Colonic mucosa (tissue), 4 donors: ENCODE data around the gene ZSWIM5. TPM values are rescaled to one million over a fixed set of nuclear protein-coding genes. Genes with fewer than 3 reads are reported as not detected.
"Not testable (repeated sequence)": the region's sequence is repeated elsewhere in the genome, so short reads cannot be mapped to it uniquely, and the experiment has no call there.

ENCODE experiments used
- DNase-seq: peaks from one replicate; pipeline ENCODE4 v3.0.0-alpha.2; 2020
- H3K27ac ChIP-seq: fragments of 200-600 bp; one replicate; pipeline ENCODE4 v1.8.0; 2021
- H3K27me3 ChIP-seq: fragments of 200-600 bp; one replicate; pipeline ENCODE4 v1.8.0; 2021
- H3K36me3 ChIP-seq: fragments of 200-600 bp; one replicate; pipeline ENCODE4 v1.8.0; 2021
- H3K4me1 ChIP-seq: fragments of 200-600 bp; one replicate; pipeline ENCODE4 v1.8.0; 2021; ENCODE audit warnings: mild to moderate bottlenecking
- H3K4me3 ChIP-seq: fragments of 200-600 bp; one replicate; pipeline ENCODE4 v1.8.0; 2021
- H3K9ac ChIP-seq, 2 donors: one replicate each; pipeline ENCODE4 v1.7.0; 2013; ENCODE audit warnings: control low read depth in 2 of 2, low read depth in 2 of 2, low read length in 2 of 2
- H3K9me3 ChIP-seq: fragments of 200-600 bp; one replicate; pipeline ENCODE4 v1.8.0; 2021
- intact Hi-C: fragments of 100-400 bp; cut with DNase I; formaldehyde crosslinking; loops from one replicate; pipeline ENCODE4 v1.14.1; 2022
- total RNA-seq, 2 donors: library from RNA; stranded (reverse); fragmentation: NEBNext Ultra II Directional in 1 of 2; extraction: Animal tissue kit (Norgen Biotek cat#: 25700) in 1 of 2; gene quantifications; one replicate each; pipeline ENCODE4 v1.2.1, GENCODE V29; 2021
- TF ChIP-seq, protein P1 (sequence below): fragments of 200-600 bp; IDR thresholded peaks from one replicate; pipeline ENCODE4 v1.8.0; 2022; ENCODE audit warnings: antibody characterized with exemption, mild to moderate bottlenecking
- donor health status: healthy.
- donor health status: DM: no; HTN: no; CAD: no.
- donor health status: DM: no; HTN: no; CAD: no.

The ZSWIM5 gene
- total RNA-seq, 2 donors from 2014 or later, result 9.0 to 9.7 TPM

DNA sequence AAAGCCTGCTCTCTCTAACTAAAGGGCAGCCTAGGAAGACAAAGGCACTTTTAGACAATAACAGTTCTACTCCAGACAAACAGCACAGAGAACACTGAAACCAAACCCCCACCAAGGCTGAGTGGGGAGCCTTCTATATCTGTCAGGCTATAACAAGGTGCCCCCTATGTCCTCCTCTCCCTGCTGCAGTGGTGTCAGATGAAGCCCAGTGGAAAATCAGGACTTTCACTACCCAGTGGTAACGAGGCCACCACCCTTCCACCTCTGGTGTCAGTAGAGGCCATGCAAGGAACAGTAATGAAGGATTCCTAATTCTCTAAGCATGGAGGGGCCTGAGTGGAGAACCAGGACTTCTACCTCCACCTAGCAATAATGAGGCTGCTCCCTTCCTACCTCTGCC is 83.7 kb downstream of the ZSWIM5 start:
- no peak overlapping the region for H3K27ac ChIP-seq
- H3K9ac ChIP-seq, result no peak overlapping the region
- DNase-seq, result no peak
- no peak overlapping the region for H3K4me3 ChIP-seq
- H3K9me3 ChIP-seq, result no peaks in the 10 kb centered on the region
- no peaks in the 10 kb centered on the region for H3K4me1 ChIP-seq
- no peaks in the 10 kb centered on the region for H3K27me3 ChIP-seq
- intact Hi-C loops, result no loop called here
- H3K36me3 ChIP-seq, result no peaks in the 10 kb centered on the region
- TF ChIP-seq, protein P1, sequence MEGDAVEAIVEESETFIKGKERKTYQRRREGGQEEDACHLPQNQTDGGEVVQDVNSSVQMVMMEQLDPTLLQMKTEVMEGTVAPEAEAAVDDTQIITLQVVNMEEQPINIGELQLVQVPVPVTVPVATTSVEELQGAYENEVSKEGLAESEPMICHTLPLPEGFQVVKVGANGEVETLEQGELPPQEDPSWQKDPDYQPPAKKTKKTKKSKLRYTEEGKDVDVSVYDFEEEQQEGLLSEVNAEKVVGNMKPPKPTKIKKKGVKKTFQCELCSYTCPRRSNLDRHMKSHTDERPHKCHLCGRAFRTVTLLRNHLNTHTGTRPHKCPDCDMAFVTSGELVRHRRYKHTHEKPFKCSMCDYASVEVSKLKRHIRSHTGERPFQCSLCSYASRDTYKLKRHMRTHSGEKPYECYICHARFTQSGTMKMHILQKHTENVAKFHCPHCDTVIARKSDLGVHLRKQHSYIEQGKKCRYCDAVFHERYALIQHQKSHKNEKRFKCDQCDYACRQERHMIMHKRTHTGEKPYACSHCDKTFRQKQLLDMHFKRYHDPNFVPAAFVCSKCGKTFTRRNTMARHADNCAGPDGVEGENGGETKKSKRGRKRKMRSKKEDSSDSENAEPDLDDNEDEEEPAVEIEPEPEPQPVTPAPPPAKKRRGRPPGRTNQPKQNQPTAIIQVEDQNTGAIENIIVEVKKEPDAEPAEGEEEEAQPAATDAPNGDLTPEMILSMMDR, result no peak

DNA sequence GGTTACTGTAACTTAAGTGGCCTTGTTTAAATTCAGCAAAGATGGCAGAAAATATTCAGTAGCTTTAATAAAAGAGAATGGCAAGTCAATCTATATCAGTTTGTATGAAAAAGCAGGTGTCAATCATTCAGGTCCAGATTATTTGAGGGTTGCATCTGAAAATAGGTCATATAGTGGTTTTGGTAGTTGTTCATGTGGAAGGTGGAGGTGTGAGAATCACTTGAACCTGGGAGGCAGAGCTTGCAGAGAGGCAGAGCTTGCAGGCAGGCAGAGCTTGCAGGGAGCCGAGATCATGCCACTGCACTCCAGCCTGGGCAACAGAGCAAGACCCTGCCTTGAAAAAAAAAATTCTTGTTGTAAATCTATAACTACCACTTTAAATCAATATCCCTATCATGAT is 88.6 kb downstream of the ZSWIM5 start:
- H3K27me3 ChIP-seq, result no peaks in the 10 kb centered on the region
- H3K36me3 ChIP-seq, result no peaks in the 10 kb centered on the region
- no peak overlapping the region for H3K9ac ChIP-seq
- TF ChIP-seq, protein P1, result no peak
- H3K27ac ChIP-seq, result no peak overlapping the region
- no peaks in the 10 kb centered on the region for H3K9me3 ChIP-seq
- no peak for DNase-seq
- H3K4me3 ChIP-seq, result no peak overlapping the region
- H3K4me1 ChIP-seq, result no peaks in the 10 kb centered on the region
- intact Hi-C loops, result no loop called here

DNA sequence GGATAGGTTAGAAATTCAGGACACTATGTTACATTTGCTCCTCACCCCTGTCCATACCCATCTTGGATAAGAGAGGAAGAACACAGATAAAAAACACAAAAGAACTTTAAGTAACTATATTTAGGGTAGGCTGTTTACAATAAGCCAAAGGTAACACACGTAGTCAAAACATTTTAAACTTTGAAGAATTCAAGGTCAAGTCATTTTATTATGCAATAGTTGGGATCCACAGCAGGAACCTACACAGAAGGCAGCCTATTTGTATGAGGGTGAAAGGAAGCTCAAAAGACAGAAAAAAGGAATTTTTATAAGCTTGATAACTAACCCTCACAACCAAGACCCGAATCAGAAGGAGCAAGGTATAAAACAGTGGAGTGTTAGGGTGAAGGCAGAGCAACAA is 89.6 kb downstream of the ZSWIM5 start:
- intact Hi-C loops, result no loop called here
- TF ChIP-seq, protein P1, result no peak
- H3K36me3 ChIP-seq, result no peaks in the 10 kb centered on the region
- no peak overlapping the region for H3K9ac ChIP-seq
- H3K4me1 ChIP-seq, result no peaks in the 10 kb centered on the region
- no peaks in the 10 kb centered on the region for H3K27me3 ChIP-seq
- no peaks in the 10 kb centered on the region for H3K9me3 ChIP-seq
- no peak overlapping the region for H3K27ac ChIP-seq
- no peak overlapping the region for H3K4me3 ChIP-seq
- no peak for DNase-seq

DNA sequence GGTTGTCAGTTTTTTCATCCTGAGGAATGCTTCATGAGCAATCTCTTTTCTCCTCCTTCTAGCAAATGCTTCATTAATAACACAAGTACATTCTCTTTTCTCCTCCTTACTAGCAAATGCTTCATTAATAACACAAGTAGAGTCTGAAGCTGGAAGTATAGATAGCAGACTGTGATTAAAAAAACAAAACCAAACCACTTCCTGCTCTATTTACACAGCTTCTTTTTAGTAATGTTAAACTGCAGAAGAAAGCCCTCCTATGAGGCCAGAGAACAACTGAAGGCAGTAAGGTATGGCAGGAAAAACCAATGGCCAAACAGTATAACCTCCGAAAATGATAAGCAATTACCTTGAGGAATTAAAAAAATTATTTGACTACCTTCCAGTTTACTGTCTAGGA is 90.1 kb downstream of the ZSWIM5 start:
- DNase-seq, result no peak
- TF ChIP-seq, protein P1, result no peak
- H3K27me3 ChIP-seq, result no peaks in the 10 kb centered on the region

DNA sequence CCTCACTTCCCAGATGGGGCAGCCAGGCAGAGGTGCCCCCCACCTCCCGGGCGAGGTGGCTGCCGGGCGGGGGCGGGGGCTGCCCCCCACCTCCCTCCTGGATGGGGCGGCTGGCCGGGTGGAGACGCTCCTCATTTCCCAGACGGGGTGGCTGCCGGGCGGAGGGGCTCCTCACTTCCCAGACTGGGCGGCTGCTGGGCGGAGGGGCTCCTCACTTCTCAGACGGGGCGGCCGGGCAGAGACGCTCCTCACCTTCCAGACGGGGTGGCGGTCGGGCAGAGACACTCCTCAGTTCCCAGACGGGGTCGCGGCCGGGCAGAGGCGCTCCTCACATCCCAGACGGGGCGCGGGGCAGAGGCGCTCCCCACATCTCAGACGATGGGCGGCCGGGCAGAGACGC is 91.2 kb downstream of the ZSWIM5 start:
- H3K9me3 ChIP-seq, H3K4me1 ChIP-seq, H3K9ac ChIP-seq, H3K27ac ChIP-seq, H3K4me3 ChIP-seq, DNase-seq, intact Hi-C loops, H3K36me3 ChIP-seq, H3K27me3 ChIP-seq: not testable (repeated sequence)

More for the DNA sequence above, 90.1 kb downstream of the ZSWIM5 start:
- no peak overlapping the region for H3K4me3 ChIP-seq
- no peaks in the 10 kb centered on the region for H3K4me1 ChIP-seq
- H3K27ac ChIP-seq, result no peak overlapping the region
- no peaks in the 10 kb centered on the region for H3K9me3 ChIP-seq
- no peak overlapping the region for H3K9ac ChIP-seq
- intact Hi-C loops, result no loop called here
- H3K36me3 ChIP-seq, result no peaks in the 10 kb centered on the region

DNA sequence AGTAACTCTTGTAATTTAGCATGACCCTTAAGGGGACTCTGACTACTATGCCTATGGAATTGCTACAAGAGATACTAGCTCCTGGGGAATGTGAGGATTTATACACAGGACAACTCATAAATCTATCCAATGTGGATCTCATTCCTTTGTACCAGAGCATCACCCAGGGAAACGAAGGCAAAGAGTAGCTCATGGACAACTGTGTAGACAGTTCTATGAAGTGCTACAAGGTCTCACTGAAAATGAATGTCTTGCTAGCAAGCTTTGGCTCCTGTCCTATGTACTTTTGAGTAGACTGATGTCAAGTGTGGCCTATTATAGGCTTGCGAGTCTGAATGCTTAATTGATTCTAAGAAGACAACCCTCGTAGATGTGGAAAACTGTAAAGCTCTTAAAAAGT is 93.7 kb downstream of the ZSWIM5 start:
- TF ChIP-seq, protein P1, result no peak
- Histone ChIP-seq H3K4me1 (no peaks in the 10 kb centered on the region), H3K4me3 (no peak overlapping the region), H3K27ac (no peak overlapping the region), H3K9me3 (no peaks in the 10 kb centered on the region), H3K9ac (no peak overlapping the region), H3K27me3 (no peaks in the 10 kb centered on the region), H3K36me3 (no peaks in the 10 kb centered on the region)
- intact Hi-C loops, result no loop called here
- no peak for DNase-seq
